ENCODE results near the gene LDLRAP1.

DNA sequence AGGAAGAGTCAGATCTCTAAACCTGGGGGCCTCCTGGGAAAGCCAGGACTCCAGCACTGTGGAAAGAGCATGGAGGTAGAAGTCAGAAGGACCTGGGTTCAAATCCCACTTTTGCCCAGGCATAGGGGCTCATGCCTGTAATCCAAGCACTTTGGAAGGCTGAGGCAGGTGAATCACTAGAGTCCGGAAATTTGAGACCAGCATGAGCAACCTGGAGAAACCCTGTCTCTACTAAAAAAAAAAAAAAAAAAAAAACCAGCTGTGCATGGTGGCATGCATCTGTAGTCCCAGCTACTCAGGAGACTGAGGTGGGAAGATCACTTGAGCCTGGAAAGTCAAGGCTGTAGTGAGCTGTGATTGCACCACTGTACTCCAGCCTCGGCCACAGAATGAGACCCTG lies 31.8 kb downstream of the LDLRAP1 start:
- TF ChIP-seq ZNF121 (CRISPR knock-in tag; conservative IDR thresholded peaks at IDR 0.05) = no peak
- TF ChIP-seq GABPA (tag; conservative IDR thresholded peaks at IDR 0.05; ENCODE audit: low read depth) = no peak
- TF ChIP-seq NBN (IDR thresholded peaks at IDR 0.05; ENCODE audit: low read depth) = no peak

Measured in K562 (cell line).